Adrenal gland (tissue), 12 donors: Measurements from ENCODE around the gene AMACR. TPM values are rescaled to one million over a fixed set of nuclear protein-coding genes. Genes with fewer than 3 reads are reported as not detected.

Experiments used
- DNase-seq, 7 donors: peaks; one replicate each; pipeline ENCODE4 v3.0.0-alpha.2; 2019 to 2020
- H3K27ac ChIP-seq, 5 donors: fragments of 200-600 bp; sonication (generic) in 4 of 5; 1 replicate in 3 of 5; 2 replicates in 2 of 5; pipeline versions ENCODE4 v1.5.1 to v1.8.0; 2016 to 2020; ENCODE audit warnings: mild to moderate bottlenecking in 1 of 5
- H3K27me3 ChIP-seq: fragments of 200-600 bp; 2 replicates; pipeline ENCODE4 v1.8.0; 2021
- H3K36me3 ChIP-seq, 2 donors: fragments of 200-600 bp; replicated peaks in 1 of 2; 1 replicate in 1 of 2; 2 replicates in 1 of 2; pipeline versions ENCODE4 v1.5.1 to v1.8.0; 2018 to 2022
- H3K4me1 ChIP-seq, 2 donors: fragments of 200-600 bp; replicated peaks in 1 of 2; 1 replicate in 1 of 2; 2 replicates in 1 of 2; pipeline versions ENCODE4 v1.5.1 to v1.8.0; 2018 to 2021
- H3K4me3 ChIP-seq, 4 donors: fragments of 200-600 bp; sonication (generic) in 3 of 4; one replicate each; pipeline ENCODE4 v1.5.1; 2016 to 2018
- H3K9me3 ChIP-seq, 3 donors: fragments of 200-600 bp; sonication (generic) in 1 of 3; replicated peaks in 1 of 3; 1 replicate in 2 of 3; 2 replicates in 1 of 3; pipeline versions ENCODE4 v1.5.1 to v1.8.0; 2016 to 2021
- POLR2A ChIP-seq, 2 donors: fragments of 450-650 bp; IDR thresholded peaks; one replicate each; pipeline ENCODE4 v1.6.1; 2017; ENCODE audit warnings: antibody characterized with exemption in 2 of 2, mild to moderate bottlenecking in 2 of 2, moderate library complexity in 1 of 2
- WGBS, 4 donors: extraction: QIAGEN DNeasy Blood & Tissue Kit in 2 of 4; methylation state at CpG; one replicate each; pipeline versions ENCODE4 v1.1.5 to v1.1.7; 2013 to 2017; 5-methylcytosine and 5-hydroxymethylcytosine counted together
- intact Hi-C, 2 donors: fragments of 100-400 bp; cut with DNase I; formaldehyde crosslinking; loops; one replicate each; pipeline versions ENCODE4 v1.14.1 to v1.15.0; 2022 to 2023
- polyA plus RNA-seq, 3 donors: library from polyadenylated mRNA; stranded (reverse); fragments of 200-250 nt in 2 of 3; fragments of 350-450 nt in 1 of 3; fragmentation: Illumina TruSeq in 1 of 3; extraction: RNeasy Lipid Tissue Mini Kit (QIAGEN cat#74804) in 1 of 3; gene quantifications; one replicate each; pipeline ENCODE4 v1.2.3, GENCODE V29; 2013 to 2014
- total RNA-seq, 9 donors: library from RNA; depleted of rRNA in 4 of 9; stranded (reverse); fragments of >200 nt in 4 of 9; fragments of 120-200 nt in 1 of 9; fragmentation: NEBNext Ultra II Directional in 1 of 9; extraction: Animal tissue kit (Norgen Biotek cat#: 25700) in 1 of 9; gene quantifications; one replicate each; pipeline versions ENCODE4 v1.1.0 to v1.2.4, GENCODE V29; 2013 to 2023
- TF ChIP-seq, protein P1 (sequence below), 6 experiments: fragments of 450-650 bp in 4 of 6; fragments of 200-600 bp in 2 of 6; sonication (generic) in 1 of 6; IDR thresholded peaks; 1 replicate in 5 of 6; 2 replicates in 1 of 6; pipeline versions ENCODE4 v1.5.1 to v1.8.0; 2016 to 2021; ENCODE audit warnings: antibody characterized with exemption in 6 of 6, mild to moderate bottlenecking in 2 of 6, moderate library complexity in 1 of 6
- donor health status: healthy with polysubstance abuse.
- donor health status: Bipolar disorder and iron deficiency.
- donor health status: DM: yes; HTN: yes; CAD: no.
- donor health status: DM: no; HTN: no; CAD: no.
- donor health status: DM: no; HTN: no; CAD: no.
- donor health status: DM: yes; HTN: yes; CAD: no.

AMACR gene
- total and polyA plus RNA-seq, 12 donors: 9.2 to 46.5 (median 25.4) TPM

DNA sequence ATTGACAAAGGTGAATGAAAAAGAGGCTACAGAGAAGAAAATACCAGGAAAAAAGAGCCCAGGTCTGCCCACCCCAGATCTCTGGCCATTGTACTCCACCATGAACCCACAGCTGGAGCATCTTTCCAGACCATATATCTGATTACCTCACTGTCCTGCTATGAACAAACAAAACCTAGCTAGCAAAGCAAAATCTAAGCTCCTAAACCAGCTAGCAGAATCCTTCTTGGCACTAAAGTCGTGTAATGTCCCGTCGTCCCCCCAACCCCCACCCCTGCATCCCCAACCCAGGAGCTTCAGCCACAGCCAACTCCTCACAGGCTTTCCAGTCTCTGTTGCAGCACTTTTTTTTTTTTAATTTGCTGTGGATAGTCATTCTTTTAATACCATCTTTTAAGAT is 32.6 kb upstream of the AMACR start:
- Histone ChIP-seq H3K27ac (no peak overlapping the region), H3K4me3 (no peak overlapping the region), H3K9me3 (no peaks in the 10 kb centered on the region), H3K36me3 (no peaks in the 10 kb centered on the region), H3K4me1 (peaks cover 3 to 15% of the 10 kb centered on the region in 2 donors), H3K27me3 (no peaks in the 10 kb centered on the region)
- 70 to 94% (median 79%) methylated on average over 3 of the region's 3 CpGs for WGBS, 4 donors
- no peak for TF ChIP-seq POLR2A (IDR thresholded peaks at IDR 0.05)
- TF ChIP-seq, protein P1, sequence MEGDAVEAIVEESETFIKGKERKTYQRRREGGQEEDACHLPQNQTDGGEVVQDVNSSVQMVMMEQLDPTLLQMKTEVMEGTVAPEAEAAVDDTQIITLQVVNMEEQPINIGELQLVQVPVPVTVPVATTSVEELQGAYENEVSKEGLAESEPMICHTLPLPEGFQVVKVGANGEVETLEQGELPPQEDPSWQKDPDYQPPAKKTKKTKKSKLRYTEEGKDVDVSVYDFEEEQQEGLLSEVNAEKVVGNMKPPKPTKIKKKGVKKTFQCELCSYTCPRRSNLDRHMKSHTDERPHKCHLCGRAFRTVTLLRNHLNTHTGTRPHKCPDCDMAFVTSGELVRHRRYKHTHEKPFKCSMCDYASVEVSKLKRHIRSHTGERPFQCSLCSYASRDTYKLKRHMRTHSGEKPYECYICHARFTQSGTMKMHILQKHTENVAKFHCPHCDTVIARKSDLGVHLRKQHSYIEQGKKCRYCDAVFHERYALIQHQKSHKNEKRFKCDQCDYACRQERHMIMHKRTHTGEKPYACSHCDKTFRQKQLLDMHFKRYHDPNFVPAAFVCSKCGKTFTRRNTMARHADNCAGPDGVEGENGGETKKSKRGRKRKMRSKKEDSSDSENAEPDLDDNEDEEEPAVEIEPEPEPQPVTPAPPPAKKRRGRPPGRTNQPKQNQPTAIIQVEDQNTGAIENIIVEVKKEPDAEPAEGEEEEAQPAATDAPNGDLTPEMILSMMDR (IDR thresholded peaks at IDR 0.05): no peak
- intact Hi-C loops: no loop called here
- DNase-seq: no peak

DNA sequence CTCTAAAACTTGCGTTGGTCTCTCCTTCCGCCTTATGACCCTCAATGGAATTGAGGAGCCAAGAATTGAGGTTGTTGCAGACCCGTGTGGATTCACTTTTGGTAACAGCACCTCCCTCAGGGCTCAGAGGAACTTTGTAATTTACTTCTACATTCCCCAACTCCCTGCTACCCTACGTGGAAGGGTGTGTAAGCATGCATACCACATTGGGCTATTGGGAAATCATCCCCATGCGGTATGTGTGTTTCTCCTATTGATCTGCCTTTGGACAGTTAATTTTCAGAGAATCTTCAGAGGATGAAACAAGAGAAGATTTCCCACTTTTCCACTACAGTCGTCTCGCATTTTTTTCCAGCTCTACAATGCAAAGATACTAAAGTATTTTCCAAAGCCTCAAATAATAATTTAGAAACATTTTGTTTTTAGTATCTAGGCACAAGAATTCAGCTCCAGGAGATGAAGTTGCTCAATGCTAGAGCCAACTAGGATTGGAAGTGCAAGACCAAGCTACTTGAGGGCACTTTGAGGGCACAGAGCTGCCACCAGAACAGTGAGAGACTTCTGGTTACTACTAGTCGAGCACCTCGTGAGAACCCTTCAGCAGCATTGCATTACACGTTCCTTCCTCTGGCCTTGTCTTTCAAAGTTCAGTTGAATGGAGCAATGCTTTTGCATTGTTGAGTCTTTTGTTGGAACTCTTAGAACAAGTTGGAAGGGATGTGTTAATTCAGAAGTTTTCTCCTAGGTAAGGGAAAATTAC is 31.7 kb upstream of the AMACR start:
- peaks cover 3 to 15% of the 10 kb centered on the region in 2 donors for H3K4me1 ChIP-seq
- WGBS, 4 donors: 90 to 96% (median 95%) methylated on average over 10 of the region's 10 CpGs

DNA sequence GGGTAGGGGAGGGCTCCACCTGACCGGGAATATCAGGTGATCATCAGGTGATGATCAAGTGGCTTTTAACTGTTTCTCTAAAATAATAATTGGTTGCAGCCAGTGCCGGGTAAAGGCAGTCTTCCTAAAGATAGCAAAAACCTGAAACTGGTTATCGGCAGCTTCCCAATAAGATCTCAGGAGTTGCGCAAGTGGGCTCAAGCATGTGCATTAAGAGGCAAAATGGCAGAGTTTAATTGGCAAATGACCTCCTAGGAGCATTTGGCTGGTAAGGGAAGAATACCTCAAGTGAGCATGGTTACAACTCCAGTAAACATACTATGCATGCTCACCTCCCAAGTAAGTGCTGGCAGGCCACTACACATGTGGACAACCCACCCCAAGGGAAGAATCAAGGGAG is 31.0 kb upstream of the AMACR start:
- H3K4me3 ChIP-seq: no peak overlapping the region
- no peaks in the 10 kb centered on the region for H3K36me3 ChIP-seq
- no peaks in the 10 kb centered on the region for H3K9me3 ChIP-seq
- H3K27me3 ChIP-seq: no peaks in the 10 kb centered on the region
- H3K4me1 ChIP-seq: peaks cover 3 to 15% of the 10 kb centered on the region in 2 donors
- no peak for DNase-seq
- intact Hi-C loops: no loop called here
- TF ChIP-seq, protein P1 (IDR thresholded peaks at IDR 0.05): no peak
- no peak for TF ChIP-seq POLR2A (IDR thresholded peaks at IDR 0.05)
- WGBS, 4 donors: 86 to 94% (median 87%) methylated on average over 4 of the region's 4 CpGs
- no peak overlapping the region for H3K27ac ChIP-seq

More for the DNA sequence above, 31.7 kb upstream of the AMACR start:
- H3K27me3 ChIP-seq: no peaks in the 10 kb centered on the region
- H3K36me3 ChIP-seq: no peaks in the 10 kb centered on the region
- TF ChIP-seq, protein P1 (IDR thresholded peaks at IDR 0.05): no peak
- no peak for TF ChIP-seq POLR2A (IDR thresholded peaks at IDR 0.05)
- no peak overlapping the region for H3K4me3 ChIP-seq
- no peak for DNase-seq
- H3K27ac ChIP-seq: no peak overlapping the region
- H3K9me3 ChIP-seq: no peaks in the 10 kb centered on the region
- intact Hi-C loops: no loop called here

DNA sequence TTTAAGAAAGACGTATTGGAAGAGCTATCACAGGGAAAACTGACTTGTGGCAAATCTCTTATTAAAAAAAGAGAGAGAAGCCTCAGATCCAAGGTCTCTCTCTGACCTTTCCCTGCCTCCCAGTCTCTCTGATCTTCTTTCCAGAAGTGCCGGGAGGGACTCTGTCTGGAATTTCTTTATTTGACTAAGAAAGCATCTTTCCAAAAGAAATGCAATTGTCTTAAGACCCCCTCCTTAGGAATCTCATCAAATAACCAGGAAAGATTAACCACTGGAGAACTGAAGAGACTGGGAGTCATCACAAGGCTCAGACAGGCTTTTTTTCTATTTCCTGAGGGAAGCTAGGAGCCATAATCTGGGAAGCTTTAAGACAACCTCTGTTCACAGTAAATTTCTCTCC is 30.5 kb upstream of the AMACR start:
- peaks cover 3 to 11% of the 10 kb centered on the region in 2 donors for H3K4me1 ChIP-seq
- DNase-seq: no peak
- H3K4me3 ChIP-seq: no peak overlapping the region
- intact Hi-C loops: no loop called here
- H3K36me3 ChIP-seq: no peaks in the 10 kb centered on the region
- H3K9me3 ChIP-seq: no peaks in the 10 kb centered on the region
- H3K27me3 ChIP-seq: no peaks in the 10 kb centered on the region
- H3K27ac ChIP-seq: no peak overlapping the region
- TF ChIP-seq, protein P1 (IDR thresholded peaks at IDR 0.05): no peak
- no peak for TF ChIP-seq POLR2A (IDR thresholded peaks at IDR 0.05)
- WGBS, 4 donors: 35 to 61% (median 45%) methylated on average over 2 of the region's 2 CpGs
